Activated CD4-positive, alpha-beta T cell treated with anti-CD3 and anti-CD28 coated beads, Interleukin-2, amount 50 U/mL, for 48 hours (primary cell): ENCODE results near the gene GDPGP1.

ENCODE experiments used
- DNase-seq, 2 experiments: peaks; one replicate each; pipeline ENCODE4 v3.0.0-alpha.2; 2020

GDPGP1 gene

GRCh38 chr15:90205050-90205848, 28.8 kb upstream of the GDPGP1 start:
- DNase-seq, result no peak

GRCh38 chr15:90205886-90206285, 28.1 kb upstream of the GDPGP1 start:
- no peak for DNase-seq

GRCh38 chr15:90207252-90207651, 26.8 kb upstream of the GDPGP1 start:
- no peak for DNase-seq

- DNase-seq, result no peak
Observed at GRCh38 chr15:90208356-90208755, 25.7 kb upstream of the GDPGP1 start.

GRCh38 chr15:90209591-90209990, 24.4 kb upstream of the GDPGP1 start:
- peak; percentile 47 to 66 for DNase-seq

- no peak for DNase-seq
Observed at GRCh38 chr15:90210593-90210992, 23.4 kb upstream of the GDPGP1 start.

- no peak for DNase-seq
Observed at GRCh38 chr15:90211009-90211408, 23.0 kb upstream of the GDPGP1 start.

GRCh38 chr15:90211440-90212143, 22.4 kb upstream of the GDPGP1 start:
- no peak for DNase-seq

- no peak for DNase-seq
Observed at GRCh38 chr15:90212221-90213098, 21.5 kb upstream of the GDPGP1 start.

- DNase-seq, result no peak
Observed at GRCh38 chr15:90213122-90213817, 20.7 kb upstream of the GDPGP1 start.

GRCh38 chr15:90213818-90214204, 20.2 kb upstream of the GDPGP1 start:
- no peak for DNase-seq

- DNase-seq, result no peak
Observed at GRCh38 chr15:90214553-90215196, 19.3 kb upstream of the GDPGP1 start.

- DNase-seq, result no peak
Observed at GRCh38 chr15:90217671-90218394, 16.2 kb upstream of the GDPGP1 start.

- DNase-seq, result peak; percentile 61 to 71
Observed at GRCh38 chr15:90219421-90220141, 14.4 kb upstream of the GDPGP1 start.

GRCh38 chr15:90221246-90221900, 12.6 kb upstream of the GDPGP1 start:
- peak; percentile 40 to 57 for DNase-seq

GRCh38 chr15:90222547-90222946, 11.5 kb upstream of the GDPGP1 start:
- DNase-seq, result no peak

GRCh38 chr15:90223441-90224165, 10.4 kb upstream of the GDPGP1 start:
- no peak for DNase-seq

GRCh38 chr15:90225047-90225446, 9.0 kb upstream of the GDPGP1 start:
- DNase-seq, result no peak

GRCh38 chr15:90225504-90226234, 8.3 kb upstream of the GDPGP1 start:
- DNase-seq, result no peak
